ENCODE measurements around the gene TMCC1.

- no peak for TF ChIP-seq GATA3 (IDR thresholded peaks at IDR 0.05; ENCODE audit: low read depth, low read length)
- no peak for TF ChIP-seq GATA2 (IDR thresholded peaks at IDR 0.05; ENCODE audit: low read depth, low read length)
These were observed 290.0 kb downstream of the TMCC1 start for GRCh38 chr3:129603561-129603942.

Data from SH-SY5Y (cell line).